Smooth muscle cell (in vitro differentiated cells): ENCODE results near the gene MITF. TPM values are rescaled to one million over a fixed set of nuclear protein-coding genes. Genes with fewer than 3 reads are reported as not detected.
A peak's percentile ranks its signal among the peaks of the same experiment; 100 is the strongest.

ENCODE experiments used
- DNase-seq: peaks from one replicate; lab custom pipeline; 2025; ENCODE audit not compliant: unreplicated experiment; lab: John Stamatoyannopoulos, UW
- H2AFZ ChIP-seq: fragments of 200-600 bp; sonication (generic); 2 replicates; pipeline ENCODE4 v1.6.0; 2016; ENCODE audit warnings: antibody characterized with exemption, low read depth, mild to moderate bottlenecking
- H3F3A ChIP-seq: fragments of 200-600 bp; sonication (generic); 2 replicates; pipeline ENCODE4 v1.6.0; 2017; ENCODE audit warnings: antibody characterized with exemption, low read depth
- H3K27ac ChIP-seq: fragments of 200-600 bp; sonication (generic); 2 replicates; pipeline ENCODE4 v1.5.1; 2016; ENCODE audit warnings: low read depth, mild to moderate bottlenecking
- H3K27me3 ChIP-seq: fragments of 200-600 bp; sonication (generic); 2 replicates; pipeline ENCODE4 v1.6.1; 2016; ENCODE audit warnings: low read depth, mild to moderate bottlenecking
- H3K36me3 ChIP-seq: fragments of 200-600 bp; sonication (generic); 2 replicates; pipeline ENCODE4 v1.5.1; 2016; ENCODE audit warnings: low read depth
- H3K4me1 ChIP-seq: fragments of 200-600 bp; sonication (generic); 2 replicates; pipeline ENCODE4 v1.5.1; 2016; ENCODE audit warnings: low read depth
- H3K4me2 ChIP-seq: fragments of 200-600 bp; sonication (generic); 2 replicates; pipeline ENCODE4 v1.6.0; 2016; ENCODE audit warnings: mild to moderate bottlenecking
- H3K4me3 ChIP-seq: fragments of 200-600 bp; sonication (generic); 2 replicates; pipeline ENCODE4 v1.5.1; 2016; ENCODE audit warnings: mild to moderate bottlenecking
- H3K79me2 ChIP-seq: fragments of 200-600 bp; sonication (generic); 2 replicates; pipeline ENCODE4 v1.6.0; 2016; ENCODE audit warnings: low read depth, mild to moderate bottlenecking
- H3K9ac ChIP-seq: fragments of 200-600 bp; sonication (generic); 2 replicates; pipeline ENCODE4 v1.6.0; 2016; ENCODE audit warnings: low read depth
- H3K9me3 ChIP-seq: fragments of 200-600 bp; sonication (generic); replicated peaks from 2 replicates; pipeline ENCODE4 v1.5.1; 2016; ENCODE audit warnings: low read depth
- H4K20me1 ChIP-seq: fragments of 200-600 bp; sonication (generic); 2 replicates; pipeline ENCODE4 v1.6.0; 2016; ENCODE audit warnings: low read depth
- CTCF ChIP-seq: fragments of 200-600 bp; sonication (generic); IDR thresholded peaks from 2 replicates; pipeline ENCODE4 v1.5.1; 2017; ENCODE audit warnings: borderline replicate concordance, mild to moderate bottlenecking, antibody characterized with exemption; ENCODE audit not compliant: insufficient read depth, poor library complexity, severe bottlenecking
- WGBS: methylation state at CpG from one replicate; pipeline ENCODE4 v1.1.7; 2016; ENCODE audit warnings: low lambda C conversion rate; 5-methylcytosine and 5-hydroxymethylcytosine counted together
- polyA plus RNA-seq: library from polyadenylated mRNA; unstranded; fragments of >200 nt; fragmentation: Nextera tagmentation; extraction: Ambion mirVana; gene quantifications from 2 replicates; pipeline ENCODE4 v1.2.1, GENCODE V29; 2016
- total RNA-seq: library from RNA; depleted of rRNA; stranded (reverse); fragments of >200 nt; gene quantifications from 2 replicates; pipeline ENCODE4 v1.2.3, GENCODE V29; 2014

The MITF gene
- total and polyA plus RNA-seq, 2 experiments from 2014 or later = 2.3 to 3.1 TPM

DNA sequence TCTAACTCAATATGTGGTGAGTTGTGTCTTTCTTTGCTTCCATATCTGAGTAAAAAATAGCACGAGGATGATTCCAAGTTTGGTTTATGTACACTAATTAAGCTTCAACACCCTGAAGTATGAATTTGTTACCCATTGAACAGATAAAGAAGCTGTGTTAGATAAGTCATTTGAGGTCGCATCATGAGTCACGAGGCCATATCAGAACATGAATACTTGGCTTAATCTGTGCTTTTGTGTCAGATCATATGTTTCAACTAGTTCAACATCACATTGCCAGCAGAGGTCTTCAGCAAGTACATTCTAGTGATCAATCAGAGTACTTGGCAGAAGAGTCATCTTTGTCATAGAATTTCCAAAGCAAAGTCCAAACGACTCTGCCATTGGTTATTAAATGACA lies 26.3 kb upstream of the MITF start:
- Histone ChIP-seq H3K4me2 (no peak overlapping the region), H3K79me2 (no peaks in the 10 kb centered on the region), H3K27me3 (no peaks in the 10 kb centered on the region), H3K27ac (no peak overlapping the region), H3K4me1 (peaks cover 3% of the 10 kb centered on the region), H3K36me3 (no peaks in the 10 kb centered on the region), H4K20me1 (no peaks in the 10 kb centered on the region), H3K4me3 (no peak overlapping the region), H3F3A (no peaks in the 10 kb centered on the region), H3K9ac (no peak overlapping the region), H3K9me3 (no peaks in the 10 kb centered on the region), H2AFZ (no peak overlapping the region)
- no peak for TF ChIP-seq CTCF
- WGBS = 62% methylated on average over 4 of the region's 4 CpGs
- no peak for DNase-seq

DNA sequence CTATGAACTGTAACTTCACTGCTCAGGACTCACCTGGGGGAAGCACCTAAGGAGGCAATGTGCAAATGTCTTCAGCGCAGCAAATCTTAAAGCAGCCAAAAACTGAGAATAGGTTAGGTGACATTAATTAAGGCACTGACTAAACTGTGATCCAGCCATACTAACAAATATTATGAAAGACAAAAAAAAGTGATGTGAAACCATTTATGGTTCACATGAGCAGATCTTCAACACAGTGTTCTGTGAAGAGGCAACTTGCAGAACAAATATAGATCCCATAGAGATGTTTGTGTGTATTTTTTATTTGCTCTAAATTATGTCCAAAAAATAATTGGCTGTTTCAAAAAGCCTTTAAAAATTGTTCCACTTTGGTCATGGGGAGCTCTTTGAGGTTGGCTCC lies 24.1 kb upstream of the MITF start:
- Histone ChIP-seq H3F3A (no peaks in the 10 kb centered on the region), H3K4me3 (no peak overlapping the region), H2AFZ (no peak overlapping the region), H4K20me1 (no peaks in the 10 kb centered on the region), H3K27me3 (no peaks in the 10 kb centered on the region), H3K9me3 (no peaks in the 10 kb centered on the region), H3K79me2 (no peaks in the 10 kb centered on the region), H3K4me1 (no peaks in the 10 kb centered on the region), H3K4me2 (no peak overlapping the region), H3K27ac (no peak overlapping the region), H3K36me3 (no peaks in the 10 kb centered on the region), H3K9ac (no peak overlapping the region)
- WGBS = 100% methylated on average over 1 of the region's 1 CpG
- DNase-seq = no peak
- TF ChIP-seq CTCF = no peak

DNA sequence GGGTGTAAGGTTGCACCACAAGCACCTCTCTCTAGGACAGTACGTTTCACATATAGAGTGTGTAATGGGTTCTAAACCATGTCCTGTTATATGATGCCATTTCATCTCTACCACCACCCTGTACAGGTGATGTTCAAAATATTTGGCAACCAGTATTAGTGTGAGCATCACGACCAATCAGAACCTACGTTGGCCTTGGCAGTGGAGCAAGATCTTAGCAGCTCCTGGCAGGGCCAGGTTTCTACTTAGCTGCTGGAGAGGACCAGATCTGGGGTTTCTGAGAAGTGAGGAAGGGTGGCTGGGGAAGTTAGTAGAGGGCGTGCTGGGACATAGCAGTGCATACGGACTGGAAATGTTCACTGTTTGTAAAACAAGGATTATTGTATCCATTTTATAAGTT lies 23.1 kb upstream of the MITF start:
- Histone ChIP-seq H4K20me1 (no peaks in the 10 kb centered on the region), H3K4me1 (no peaks in the 10 kb centered on the region), H3F3A (no peaks in the 10 kb centered on the region), H3K4me3 (no peak overlapping the region), H3K4me2 (no peak overlapping the region), H3K79me2 (no peaks in the 10 kb centered on the region), H3K36me3 (no peaks in the 10 kb centered on the region), H3K9me3 (no peaks in the 10 kb centered on the region), H3K9ac (no peak overlapping the region), H2AFZ (no peak overlapping the region), H3K27ac (no peak overlapping the region), H3K27me3 (no peaks in the 10 kb centered on the region)
- WGBS = 87% methylated on average over 5 of the region's 5 CpGs
- no peak for DNase-seq
- no peak for TF ChIP-seq CTCF

GRCh38 chr3:69718866-69719586 lies 20.2 kb upstream of the MITF start:
- H2AFZ ChIP-seq = peak overlapping the region; percentile 5
- no peak overlapping the region for H3K4me2 ChIP-seq
- no peak overlapping the region for H3K27ac ChIP-seq
- no peaks in the 10 kb centered on the region for H4K20me1 ChIP-seq
- WGBS = 65% methylated on average over 5 of the region's 5 CpGs
- no peak for DNase-seq
- no peak overlapping the region for H3K4me3 ChIP-seq
- no peak overlapping the region for H3K9ac ChIP-seq
- no peaks in the 10 kb centered on the region for H3K4me1 ChIP-seq
- TF ChIP-seq CTCF = no peak
- no peaks in the 10 kb centered on the region for H3K9me3 ChIP-seq
- H3F3A ChIP-seq = no peaks in the 10 kb centered on the region
- no peaks in the 10 kb centered on the region for H3K79me2 ChIP-seq
- H3K27me3 ChIP-seq = peaks cover 2% of the 10 kb centered on the region
- no peaks in the 10 kb centered on the region for H3K36me3 ChIP-seq
